ENCODE results near the gene APOL3. TPM values are rescaled to one million over a fixed set of nuclear protein-coding genes. Genes with fewer than 3 reads are reported as not detected.

APOL3 gene
- total and polyA plus RNA-seq, 2 of the 13 experiments (the other 11 are each of a cell fraction or from before 2014, with no cell fraction given), result 3.8 to 5.4 TPM

GRCh38 chr22:36125434-36125833 is 35.1 kb downstream of the APOL3 start (continued):
- TF ChIP-seq ZNF407 (CRISPR knock-in tag; IDR thresholded peaks at IDR 0.05; ENCODE audit: not compliant biosample characterization) (no peak), ZNF34 (CRISPR knock-in tag; IDR thresholded peaks at IDR 0.05; ENCODE audit: borderline replicate concordance) (no peak), ZNF710 (CRISPR knock-in tag; IDR thresholded peaks at IDR 0.05; ENCODE audit: borderline replicate concordance) (0 out of 2 replicates have a peak, but pooled peaks have one; percentile 30), ZFP82 (CRISPR knock-in tag; IDR thresholded peaks at IDR 0.05; ENCODE audit: borderline replicate concordance) (no peak), POGK (CRISPR knock-in tag; conservative IDR thresholded peaks at IDR 0.05) (0 out of 2 replicates have a peak, but pooled peaks have one; percentile 47), THYN1 (CRISPR knock-in tag; IDR thresholded peaks at IDR 0.05; ENCODE audit: borderline replicate concordance, low read depth) (no peak), ZFP1 (CRISPR knock-in tag; IDR thresholded peaks at IDR 0.05) (no peak), ZNF18 (CRISPR knock-in tag; IDR thresholded peaks at IDR 0.05; ENCODE audit: insufficient replicate concordance) (no peak), MYNN (CRISPR knock-in tag; IDR thresholded peaks at IDR 0.05; ENCODE audit: low read depth) (no peak), ZNF260 (CRISPR knock-in tag; IDR thresholded peaks at IDR 0.05; ENCODE audit: borderline replicate concordance, low read depth) (no peak), ARHGAP35 (CRISPR knock-in tag; IDR thresholded peaks at IDR 0.05; ENCODE audit: borderline replicate concordance) (no peak), ZNF264 (CRISPR knock-in tag; IDR thresholded peaks at IDR 0.05) (no peak), ZNF543 (CRISPR knock-in tag; IDR thresholded peaks at IDR 0.05) (no peak), EHMT2 (IDR thresholded peaks at IDR 0.05; ENCODE audit: borderline replicate concordance, low read depth, low read length) (no peak), MIER2 (CRISPR knock-in tag; IDR thresholded peaks at IDR 0.05) (no peak), SMARCC2 (IDR thresholded peaks at IDR 0.05) (no peak)

Measured in HepG2 (cell line).